ENCODE measurements around the gene VPS39.
"Not testable (repeated sequence)": the region's sequence is repeated elsewhere in the genome, so short reads cannot be mapped to it uniquely, and the experiment has no call there.

The VPS39 gene

DNA sequence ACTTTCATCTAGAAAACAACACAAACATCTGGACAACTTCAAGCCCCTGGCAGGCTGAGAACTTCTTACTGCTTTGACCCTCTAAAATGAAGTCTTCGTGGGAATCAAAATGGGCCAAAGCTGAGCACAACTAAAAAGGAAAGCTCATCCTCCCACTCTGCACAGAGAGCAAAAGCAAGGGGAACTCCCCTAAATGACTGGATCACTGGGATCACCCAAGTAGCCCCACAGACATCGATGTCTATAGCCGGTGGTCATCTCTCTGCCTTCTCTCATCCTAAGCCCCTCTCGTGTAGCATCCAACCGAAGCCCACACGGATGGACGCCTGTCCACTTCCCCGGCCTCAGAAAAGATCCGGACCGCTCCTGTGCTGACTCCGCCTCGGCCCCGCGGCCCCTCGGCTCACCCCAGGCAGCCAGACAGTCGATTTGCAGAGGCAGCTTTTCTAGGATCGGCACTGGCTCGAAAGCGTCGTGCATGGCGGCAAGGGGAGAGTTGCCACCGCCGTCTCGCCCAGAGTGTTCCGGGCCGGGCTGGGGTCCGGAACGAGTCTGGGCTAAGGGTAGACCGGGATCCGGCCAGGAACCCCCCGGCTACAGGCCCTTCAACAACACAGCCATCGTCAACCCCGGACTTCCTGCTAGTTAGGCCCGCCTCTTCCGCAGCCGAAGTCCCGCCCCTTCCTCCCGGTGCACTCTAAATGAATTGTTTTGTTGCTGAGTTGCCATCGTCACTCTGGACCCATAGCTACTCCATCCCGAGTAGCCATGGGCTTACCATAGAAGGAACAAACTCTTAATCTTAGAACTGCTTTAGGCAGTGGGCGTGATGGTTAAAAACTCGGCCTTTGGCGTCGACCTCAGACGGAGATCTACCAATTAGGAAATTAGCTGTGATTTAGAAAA lies at the start of gene VPS39:
VPS39 (minus strand) TSS at position 631 of the 906 bp plus-strand sequence; CDS start at position 480, 151 bp downstream.
- DNase-seq = peak; percentile 82

DNA sequence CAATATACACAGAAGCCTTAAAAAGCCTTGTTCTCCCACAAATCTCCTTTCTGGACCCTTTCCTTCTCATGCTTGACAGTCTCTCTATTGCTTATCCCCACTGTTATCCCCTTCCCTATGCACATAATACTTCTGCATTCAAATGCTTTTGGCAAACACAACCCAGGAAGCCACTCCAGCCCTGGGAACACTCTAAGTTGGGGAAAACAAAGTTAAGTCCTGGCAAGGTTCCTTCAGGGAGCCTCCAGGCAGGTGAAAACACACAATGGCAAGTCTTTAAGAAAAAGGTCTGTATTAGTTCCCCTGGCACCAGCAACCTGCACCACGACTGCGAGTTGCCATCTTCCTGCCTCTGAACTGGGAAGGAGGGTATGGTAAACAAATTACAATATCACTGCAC lies 45.2 kb upstream of the VPS39 start:
- DNase-seq = no peak

- DNase-seq = no peak
Measured at GRCh38 chr15:42240823-42241222, 32.7 kb upstream of the VPS39 start.

- no peak for DNase-seq
Measured at GRCh38 chr15:42239528-42240182, 31.6 kb upstream of the VPS39 start.

DNA sequence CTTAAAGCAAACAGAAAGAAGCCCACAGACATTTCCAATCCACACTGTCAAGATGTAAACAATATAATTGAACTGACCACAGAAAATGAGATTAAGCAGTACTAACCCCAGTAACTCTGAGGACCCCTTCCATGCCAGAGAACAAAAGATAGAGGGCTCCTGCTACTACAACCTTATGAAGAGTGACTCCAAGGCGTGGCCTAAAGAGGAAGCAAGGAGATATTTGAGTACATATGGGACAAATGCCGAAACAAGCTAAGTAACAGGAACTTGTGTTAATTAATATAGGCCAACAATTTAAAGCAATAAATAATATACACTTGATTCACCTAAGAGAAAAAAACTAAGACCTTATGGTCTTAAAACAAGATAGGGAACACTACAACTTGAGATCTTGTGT lies 25.0 kb upstream of the VPS39 start:
- DNase-seq = no peak

DNA sequence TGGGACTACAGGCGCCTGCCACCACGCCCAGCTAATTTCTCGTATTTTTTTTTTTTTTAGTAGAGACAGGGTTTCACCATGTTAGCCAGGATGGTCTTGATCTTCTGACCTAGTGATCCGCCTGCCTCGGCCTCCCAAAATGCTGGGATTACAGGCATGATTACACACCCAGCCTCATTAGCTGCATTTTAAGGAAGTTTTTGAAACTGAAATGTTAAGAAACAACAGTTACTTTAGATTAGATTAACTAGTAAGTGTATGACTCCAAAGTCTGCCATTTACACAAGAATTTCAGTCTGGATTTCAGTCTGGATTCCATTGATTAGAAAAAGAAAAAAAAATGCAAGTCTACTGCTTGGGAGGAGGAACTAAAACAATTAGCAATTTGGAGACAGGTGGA lies 24.5 kb upstream of the VPS39 start:
- no peak for DNase-seq

DNA sequence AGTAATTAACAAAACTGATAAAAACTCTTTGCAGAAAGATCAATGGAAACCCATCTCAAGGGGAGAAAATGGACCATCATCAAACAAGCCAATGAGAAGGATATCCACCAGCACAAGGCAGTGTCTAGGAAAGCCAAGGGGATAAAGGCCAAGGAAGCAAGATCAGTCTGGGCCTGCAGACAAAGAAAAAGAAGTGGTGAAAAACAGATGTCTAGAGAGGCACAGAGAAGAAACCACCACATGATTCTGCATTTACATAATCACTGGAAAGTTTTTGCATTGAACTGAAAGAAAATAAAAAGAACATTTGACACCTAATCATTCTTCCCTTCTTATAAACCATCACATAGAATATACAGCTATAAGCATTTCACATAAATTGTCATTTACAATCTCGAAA lies 23.0 kb upstream of the VPS39 start:
- DNase-seq = no peak

GRCh38 chr15:42228981-42229380 lies 20.9 kb upstream of the VPS39 start:
- DNase-seq = not testable (repeated sequence)

GRCh38 chr15:42228036-42228435 lies 19.9 kb upstream of the VPS39 start:
- no peak for DNase-seq

DNA sequence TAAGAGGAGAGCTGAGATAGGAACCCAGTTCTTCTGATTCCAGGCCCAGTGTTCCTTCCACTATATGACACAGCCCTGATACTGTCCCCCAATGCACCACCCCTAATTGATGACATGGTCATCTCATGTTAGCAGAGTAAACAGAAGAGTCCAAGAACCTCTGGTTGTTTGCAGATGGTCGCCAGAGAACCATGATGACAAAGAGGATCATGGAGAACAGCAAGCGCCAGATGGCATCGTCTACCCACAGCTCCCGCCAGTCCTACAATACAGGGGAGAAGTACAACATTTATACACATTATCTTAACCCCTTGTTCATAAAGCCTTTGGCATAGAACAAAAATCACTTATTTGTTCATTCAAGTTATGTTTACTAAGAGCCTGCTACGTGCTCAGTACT lies 18.5 kb upstream of the VPS39 start:
- DNase-seq = no peak

GRCh38 chr15:42220216-42220615 lies 12.1 kb upstream of the VPS39 start:
- DNase-seq = no peak

DNA sequence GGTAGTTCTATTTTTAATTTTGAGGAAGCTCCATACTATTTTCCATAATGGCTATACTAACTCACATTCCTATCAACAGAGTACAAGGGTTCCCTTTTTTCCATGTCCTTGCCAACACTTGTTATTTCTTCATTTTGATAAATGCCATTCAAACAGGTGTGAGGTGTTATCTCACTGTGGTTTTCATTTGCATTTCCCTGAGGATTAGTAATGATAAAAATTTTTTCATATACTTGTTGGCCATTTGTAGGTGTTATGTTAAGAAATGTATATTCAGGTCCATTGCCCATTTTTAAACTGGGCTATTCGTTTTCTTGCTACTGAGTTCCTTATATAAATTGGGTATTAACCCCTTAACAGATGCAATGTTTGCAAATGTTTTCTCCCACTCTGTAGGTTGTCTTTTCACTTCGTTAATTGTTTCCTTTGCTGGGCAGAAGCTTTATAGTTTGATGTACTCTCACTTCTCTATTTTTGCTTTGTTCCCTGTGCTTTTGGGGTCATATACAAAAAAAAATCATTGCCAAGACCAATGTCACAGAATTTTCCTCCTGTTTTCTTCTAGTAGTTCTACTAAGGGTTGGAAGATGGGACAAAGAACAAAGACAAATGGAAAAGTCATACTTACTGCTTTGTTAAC lies 11.0 kb upstream of the VPS39 start:
- DNase-seq = no peak

DNA sequence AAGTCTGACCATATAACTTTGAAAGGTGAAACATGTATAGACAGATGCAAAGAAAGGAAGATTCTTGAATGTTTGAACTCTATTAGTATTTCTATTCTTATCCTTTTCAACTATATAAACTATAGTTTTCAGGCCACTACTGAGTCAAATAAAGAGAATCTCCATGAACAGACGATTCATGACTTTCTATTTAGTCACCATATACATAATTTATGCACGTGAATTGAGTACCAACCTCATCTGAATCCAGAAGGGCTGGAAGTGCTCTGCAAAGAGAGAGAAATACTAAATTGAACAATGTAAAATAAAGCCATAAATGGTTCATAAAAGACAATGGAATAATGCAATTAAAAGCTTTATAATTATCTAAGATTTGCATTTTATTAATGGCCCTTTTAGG lies 9.5 kb upstream of the VPS39 start:
- DNase-seq = no peak

- no peak for DNase-seq
Measured at GRCh38 chr15:42215913-42216829, 8.1 kb upstream of the VPS39 start.

DNA sequence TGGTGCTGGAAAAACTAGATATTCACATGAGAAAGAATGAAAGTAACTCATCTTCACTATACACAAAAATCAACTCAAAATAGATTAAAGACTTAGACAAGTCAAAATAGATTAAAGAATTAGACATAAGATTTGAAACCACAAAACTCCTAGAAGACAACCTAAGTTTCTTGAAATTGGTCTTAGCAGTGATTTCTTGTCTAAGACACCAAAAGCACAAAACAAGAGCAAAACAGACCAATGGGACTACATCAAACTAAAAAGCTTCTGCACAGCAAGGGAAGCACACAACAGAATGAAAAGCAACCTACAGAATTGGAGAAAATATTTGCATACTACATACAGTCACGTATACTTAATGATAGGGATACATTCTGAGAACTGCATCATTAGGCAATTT lies 6.5 kb upstream of the VPS39 start:
- no peak for DNase-seq

DNA sequence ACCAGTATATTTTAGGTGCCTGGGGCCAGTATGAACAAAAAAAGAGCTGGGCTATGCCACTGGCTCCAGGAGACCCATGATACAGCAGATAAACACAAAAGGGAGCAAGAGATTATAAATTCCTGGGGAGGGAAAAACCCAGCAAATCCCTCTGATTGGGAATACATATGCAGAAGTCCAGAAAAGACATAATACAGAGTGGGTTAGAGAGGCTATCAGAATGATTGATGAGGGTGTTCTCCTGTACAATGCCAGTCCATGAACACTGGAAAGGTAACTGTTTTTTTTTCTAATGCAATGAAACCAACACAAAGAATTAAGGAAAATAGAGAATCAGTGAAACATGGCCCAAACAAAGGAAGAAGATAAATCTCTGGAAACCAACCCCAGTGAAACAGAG lies 5.4 kb upstream of the VPS39 start:
- no peak for DNase-seq

DNA sequence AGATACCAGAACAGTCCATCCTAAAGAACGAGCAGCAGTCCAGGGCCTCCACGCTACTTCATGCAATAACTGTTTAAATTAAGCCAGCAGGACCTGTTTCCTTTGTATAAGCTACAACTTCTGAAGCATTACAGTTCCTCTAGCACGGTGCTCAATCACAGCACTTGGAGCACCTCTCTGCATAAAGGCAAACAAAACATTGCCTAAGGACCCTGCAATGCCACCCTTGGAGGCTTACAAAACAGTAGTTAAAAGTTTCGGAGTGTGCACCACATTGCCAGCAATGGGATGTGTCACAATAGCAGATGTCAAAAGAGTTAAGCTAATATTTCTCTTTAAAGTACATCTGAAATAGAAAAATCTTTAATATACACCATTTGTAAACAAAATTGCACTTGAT lies 2.6 kb upstream of the VPS39 start:
- no peak for DNase-seq

DNA sequence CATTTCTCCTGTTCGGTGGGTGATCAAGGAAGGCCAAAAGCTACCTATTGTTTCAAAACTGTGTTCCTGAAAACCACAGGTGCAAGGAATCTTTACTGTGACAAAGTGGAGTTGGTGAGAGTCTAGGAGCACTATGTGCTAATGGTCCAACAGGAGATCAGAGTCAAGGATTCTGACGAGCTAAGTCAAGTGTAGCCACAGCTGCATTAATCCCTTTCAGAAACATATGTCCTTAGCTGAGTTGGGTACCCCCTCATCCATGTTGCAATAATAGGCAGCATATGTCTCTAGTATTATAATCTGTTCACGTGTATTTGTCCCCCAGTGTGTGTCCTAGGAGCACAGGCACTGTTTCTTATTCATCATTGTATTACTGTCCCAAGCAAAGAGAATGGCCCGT lies 1.7 kb downstream of the VPS39 start:
- no peak for DNase-seq

- no peak for DNase-seq
Measured at GRCh38 chr15:42203891-42204290, 4.2 kb downstream of the VPS39 start.

GRCh38 chr15:42202653-42203052 lies 5.5 kb downstream of the VPS39 start:
- DNase-seq = no peak

- DNase-seq = no peak
Measured at GRCh38 chr15:42201801-42202200, 6.3 kb downstream of the VPS39 start.

DNA sequence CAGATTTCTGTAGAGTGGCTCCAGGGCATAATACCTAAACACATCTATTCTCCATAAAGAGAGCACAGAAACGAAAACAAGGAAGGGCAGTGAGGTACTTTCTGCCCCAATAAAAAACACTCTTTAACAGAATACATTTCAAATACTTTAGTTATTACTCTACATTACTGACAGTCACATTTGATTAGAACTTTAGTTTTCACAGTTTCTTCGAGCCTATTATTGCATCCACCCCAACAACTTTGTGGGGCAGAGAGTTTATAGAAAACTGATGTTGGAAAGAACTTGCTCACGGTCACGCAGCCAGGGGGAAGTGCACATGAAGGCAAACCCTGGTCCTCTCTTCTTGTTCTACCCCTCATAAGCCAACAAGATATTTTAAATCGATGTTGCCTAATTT lies 9.0 kb downstream of the VPS39 start:
- DNase-seq = no peak

DNA sequence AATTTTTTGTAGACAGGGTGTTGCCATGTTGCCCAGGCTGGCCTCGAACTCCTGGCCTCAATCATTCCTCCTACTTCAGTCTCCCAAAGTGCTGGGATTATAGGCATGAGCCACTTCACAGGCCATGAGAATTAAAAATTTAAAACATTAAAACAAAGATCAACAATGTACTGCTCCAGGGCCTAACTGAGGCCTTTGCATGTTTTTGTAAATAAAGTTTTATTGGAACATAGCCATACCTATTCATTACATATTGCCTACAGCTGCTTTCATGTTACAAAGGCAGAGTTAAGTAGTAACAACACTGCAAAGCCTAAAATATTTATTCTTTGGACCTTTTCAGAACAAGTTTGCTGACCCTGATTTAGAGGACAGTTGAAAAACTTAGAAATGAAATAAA lies 9.6 kb downstream of the VPS39 start:
- DNase-seq = no peak
